HG03442 (cell line): ENCODE results near the gene RALB.

Experiments
- ATAC-seq: cut with Tn5 transposase; IDR thresholded peaks from one replicate; pipeline ENCODE4 v1.9.1; 2021; ENCODE audit warnings: mild to moderate bottlenecking, moderate library complexity; ENCODE audit not compliant: unreplicated experiment

Gene RALB

GRCh38 chr2:120252225-120253020, at the start of gene RALB:
TSS of gene RALB (plus strand) at chr2:120252852. CDS start at chr2:120278665, 25,813 bp downstream.
- ATAC-seq: peak; percentile 90

GRCh38 chr2:120203251-120204021, 49.2 kb upstream of the RALB start:
- no peak for ATAC-seq

GRCh38 chr2:120204022-120204405, 48.6 kb upstream of the RALB start:
- no peak for ATAC-seq

- no peak for ATAC-seq
These were observed 48.2 kb upstream of the RALB start for GRCh38 chr2:120204417-120204816.

- no peak for ATAC-seq
These were observed 47.5 kb upstream of the RALB start for GRCh38 chr2:120204945-120205670.

- ATAC-seq: no peak
These were observed 46.5 kb upstream of the RALB start for GRCh38 chr2:120206022-120206581.

GRCh38 chr2:120208381-120209353, 44.0 kb upstream of the RALB start:
- ATAC-seq: no peak

GRCh38 chr2:120209427-120210269, 43.0 kb upstream of the RALB start:
- no peak for ATAC-seq

- no peak for ATAC-seq
These were observed 42.4 kb upstream of the RALB start for GRCh38 chr2:120210270-120210693.

GRCh38 chr2:120218181-120218580, 34.5 kb upstream of the RALB start:
- no peak for ATAC-seq

GRCh38 chr2:120219291-120219690, 33.4 kb upstream of the RALB start:
- ATAC-seq: no peak

GRCh38 chr2:120219766-120220165, 32.9 kb upstream of the RALB start:
- ATAC-seq: no peak

GRCh38 chr2:120220756-120221155, 31.9 kb upstream of the RALB start:
- ATAC-seq: no peak

GRCh38 chr2:120221616-120222015, 31.0 kb upstream of the RALB start:
- no peak for ATAC-seq

GRCh38 chr2:120222186-120223033, 30.2 kb upstream of the RALB start:
- ATAC-seq: no peak

- peak; percentile 86 for ATAC-seq
These were observed 29.4 kb upstream of the RALB start, which contains the start of gene TMEM185B for GRCh38 chr2:120223034-120223912. TSS of gene TMEM185B (minus strand) at chr2:120223400. CDS start at chr2:120222976, 424 bp downstream.

GRCh38 chr2:120224256-120224655, 28.4 kb upstream of the RALB start:
- ATAC-seq: no peak
